Cardiac muscle cell (in vitro differentiated cells and primary cell): ENCODE data around the gene RIMBP2. TPM values are rescaled to one million over a fixed set of nuclear protein-coding genes. Genes with fewer than 3 reads are reported as not detected.

Experiments
- DNase-seq, 2 donors: peaks; one replicate each; pipeline versions ENCODE4 v3.0.0 to v3.0.0-alpha.2; 2010 to 2017; ENCODE audit warnings: low read depth in 1 of 2, low spot score in 1 of 2
- H3K27ac ChIP-seq: fragments of 200-600 bp; sonication (generic); 2 replicates; pipeline ENCODE4 v1.5.1; 2016
- H3K27me3 ChIP-seq: fragments of 200-600 bp; sonication (generic); 2 replicates; pipeline ENCODE4 v1.6.0; 2016; ENCODE audit warnings: control low read depth
- H3K36me3 ChIP-seq: fragments of 200-600 bp; sonication (generic); 2 replicates; pipeline ENCODE4 v1.5.1; 2016; ENCODE audit warnings: control low read depth
- H3K4me1 ChIP-seq: fragments of 200-600 bp; sonication (generic); 2 replicates; pipeline ENCODE4 v1.8.1; 2017; ENCODE audit warnings: low read depth, mild to moderate bottlenecking, mixed run types
- H3K4me3 ChIP-seq: fragments of 200-600 bp; sonication (generic); 2 replicates; pipeline ENCODE4 v1.5.1; 2016; ENCODE audit warnings: mild to moderate bottlenecking
- H3K9me3 ChIP-seq: fragments of 200-600 bp; sonication (generic); 2 replicates; pipeline ENCODE4 v1.5.1; 2017; ENCODE audit warnings: low read depth, mild to moderate bottlenecking, control low read depth
- CTCF ChIP-seq: IDR thresholded peaks from 2 replicates; pipeline ENCODE4 v1.5.1; 2012; ENCODE audit warnings: low read depth, mild to moderate bottlenecking, low read length
- polyA plus RNA-seq: library from polyadenylated mRNA; unstranded; fragments of >200 nt; fragmentation: Nextera tagmentation; extraction: Ambion mirVana; gene quantifications from 2 replicates; pipeline ENCODE4 v1.2.1, GENCODE V29; 2016
- total RNA-seq: library from RNA; depleted of rRNA; stranded (reverse); fragments of >200 nt; gene quantifications from 2 replicates; pipeline ENCODE4 v1.2.3, GENCODE V29; 2016

Gene RIMBP2
- total and polyA plus RNA-seq, 2 experiments from 2014 or later = 2.6 to 10.5 TPM

- DNase-seq = no peak
- H3K27ac ChIP-seq = no peak overlapping the region
- H3K4me3 ChIP-seq = no peak overlapping the region
- TF ChIP-seq CTCF = no peak
- H3K4me1 ChIP-seq = no peaks in the 10 kb centered on the region
- no peaks in the 10 kb centered on the region for H3K27me3 ChIP-seq
- no peaks in the 10 kb centered on the region for H3K9me3 ChIP-seq
- no peaks in the 10 kb centered on the region for H3K36me3 ChIP-seq
Measured at GRCh38 chr12:130444061-130444460, 272.0 kb downstream of the RIMBP2 start.

GRCh38 chr12:130441771-130442760, 274.0 kb downstream of the RIMBP2 start:
- no peak overlapping the region for H3K4me3 ChIP-seq

GRCh38 chr12:130440411-130441080, 275.6 kb downstream of the RIMBP2 start:
- no peaks in the 10 kb centered on the region for H3K27me3 ChIP-seq
- no peaks in the 10 kb centered on the region for H3K36me3 ChIP-seq
- no peak for TF ChIP-seq CTCF
- no peak overlapping the region for H3K27ac ChIP-seq
- no peak for DNase-seq
- no peaks in the 10 kb centered on the region for H3K9me3 ChIP-seq
- no peak overlapping the region for H3K4me3 ChIP-seq
- H3K4me1 ChIP-seq = no peaks in the 10 kb centered on the region

More at GRCh38 chr12:130441771-130442760, 274.0 kb downstream of the RIMBP2 start:
- Histone ChIP-seq H3K36me3 (no peaks in the 10 kb centered on the region), H3K4me1 (no peaks in the 10 kb centered on the region), H3K27me3 (no peaks in the 10 kb centered on the region), H3K27ac (no peak overlapping the region), H3K9me3 (no peaks in the 10 kb centered on the region)
- TF ChIP-seq CTCF = no peak
- DNase-seq = no peak

- no peak overlapping the region for H3K27ac ChIP-seq
- no peak for TF ChIP-seq CTCF
- H3K4me1 ChIP-seq = no peaks in the 10 kb centered on the region
- no peak overlapping the region for H3K4me3 ChIP-seq
- no peaks in the 10 kb centered on the region for H3K9me3 ChIP-seq
- DNase-seq = no peak
- no peaks in the 10 kb centered on the region for H3K36me3 ChIP-seq
- no peaks in the 10 kb centered on the region for H3K27me3 ChIP-seq
Measured at GRCh38 chr12:130439250-130439649, 276.8 kb downstream of the RIMBP2 start.

- no peak for DNase-seq
- H3K27me3 ChIP-seq = no peaks in the 10 kb centered on the region
- TF ChIP-seq CTCF = no peak
Measured at GRCh38 chr12:130438711-130439110, 277.4 kb downstream of the RIMBP2 start.

More at GRCh38 chr12:130438711-130439110, 277.4 kb downstream of the RIMBP2 start:
- H3K27ac ChIP-seq = no peak overlapping the region
- H3K36me3 ChIP-seq = no peaks in the 10 kb centered on the region
- H3K4me3 ChIP-seq = no peak overlapping the region
- no peaks in the 10 kb centered on the region for H3K4me1 ChIP-seq
- no peaks in the 10 kb centered on the region for H3K9me3 ChIP-seq
